M059J (cell line): ENCODE measurements around the gene FRG2C. TPM values are rescaled to one million over a fixed set of nuclear protein-coding genes. Genes with fewer than 3 reads are reported as not detected.
A peak's percentile ranks its signal among the peaks of the same experiment; 100 is the strongest.
"Not testable (repeated sequence)": the region's sequence is repeated elsewhere in the genome, so short reads cannot be mapped to it uniquely, and the experiment has no call there.

Experiments used
- DNase-seq: peaks from one replicate; pipeline ENCODE4 v3.0.0-alpha.2; 2012; ENCODE audit warnings: low read depth
- total RNA-seq: library from RNA; depleted of rRNA; stranded (reverse); fragments of >200 nt; shearing (Covaris generic); gene quantifications from 2 replicates; pipeline ENCODE4 v1.2.3, GENCODE V29; 2014; rRNA removed

Gene FRG2C
- total RNA-seq, 1 experiment from 2014 or later: not detected

DNA sequence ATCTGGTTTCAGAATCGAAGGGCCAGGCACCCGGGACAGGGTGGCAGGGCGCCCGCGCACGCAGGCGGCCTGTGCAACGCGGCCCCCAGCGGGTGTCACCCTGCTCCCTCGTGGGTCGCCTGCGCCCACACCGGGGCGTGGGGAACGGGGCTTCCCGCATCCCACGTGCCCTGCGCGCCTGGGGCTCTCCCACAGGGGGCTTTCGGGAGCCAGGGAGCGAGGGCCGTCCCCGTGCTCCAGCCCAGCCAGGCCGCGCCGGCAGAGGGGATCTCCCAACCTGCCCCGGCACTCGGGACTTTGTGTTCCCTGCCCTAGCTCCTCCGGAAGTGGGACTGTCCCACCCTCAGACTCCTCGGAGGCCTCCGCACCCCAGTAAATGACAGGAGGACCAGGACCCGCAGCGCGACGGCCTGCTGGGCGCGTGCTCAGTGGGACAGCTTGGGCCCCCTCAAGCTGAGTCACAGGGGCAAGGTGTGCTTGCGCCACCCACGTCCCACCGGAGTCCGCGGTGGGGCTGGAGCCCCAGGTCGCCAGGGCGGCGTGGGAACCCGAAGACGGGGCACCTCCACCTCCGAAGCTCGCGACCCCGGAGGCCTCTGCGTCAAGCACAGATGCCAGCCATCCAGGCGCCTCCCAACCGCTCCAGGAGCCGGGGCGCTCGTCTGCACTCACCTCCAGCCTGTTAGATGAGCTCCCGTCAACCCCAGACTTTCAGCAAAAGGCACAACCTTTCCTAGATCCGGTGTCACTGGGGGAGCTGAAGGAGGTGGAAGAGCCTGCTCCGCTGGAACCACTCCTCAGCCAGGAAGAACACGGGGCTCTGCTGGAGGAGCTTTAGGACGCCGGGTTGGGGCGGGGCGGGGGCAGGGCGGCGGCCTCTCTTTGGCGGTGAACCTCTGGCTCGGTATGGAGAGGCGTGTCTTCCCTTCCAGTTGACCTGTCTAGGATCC, 5.5 kb downstream of the FRG2C start:
- DNase-seq: not testable (repeated sequence)

GRCh38 chr3:75670298-75671286, 6.5 kb downstream of the FRG2C start:
- peak; percentile 10 for DNase-seq

DNA sequence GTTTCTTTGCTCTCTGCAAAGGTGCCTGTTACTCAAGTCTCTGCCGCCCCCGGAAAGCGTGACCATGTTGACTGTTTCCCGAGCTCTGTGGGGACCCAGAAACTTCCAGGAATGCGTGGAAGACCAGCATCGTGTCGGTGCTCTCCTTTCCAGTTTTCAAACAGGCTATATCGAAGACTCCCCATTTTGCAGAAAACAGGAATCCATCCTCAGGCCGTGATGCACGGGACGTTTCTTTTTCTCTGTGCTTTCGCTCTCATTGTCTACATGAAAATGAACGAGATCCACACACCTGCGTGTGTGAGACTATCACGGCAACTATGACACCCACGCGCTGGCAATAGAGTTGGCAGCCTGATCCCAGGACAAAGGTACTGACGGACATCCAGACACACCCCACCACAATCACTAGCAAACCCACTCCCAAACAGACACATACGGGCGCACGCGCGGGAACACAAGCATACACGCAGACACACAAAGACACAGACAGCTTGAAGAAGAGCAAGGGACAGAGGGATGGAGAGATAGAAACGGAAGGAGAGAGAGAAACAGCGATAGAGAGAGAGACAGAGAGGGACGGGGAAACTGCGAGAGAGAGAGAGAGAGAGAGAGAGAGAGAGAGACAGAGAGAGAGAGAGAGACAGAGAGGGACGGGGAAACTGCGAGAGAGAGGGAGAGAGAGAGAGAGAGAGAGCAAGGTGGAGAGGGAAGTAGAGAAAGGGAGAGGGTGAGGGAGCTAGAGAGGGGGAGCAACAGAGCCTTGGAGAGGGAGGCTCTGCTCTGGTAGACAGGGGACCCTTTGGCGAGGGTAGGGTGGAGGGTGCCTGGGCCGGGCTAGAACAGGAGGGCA, 7.4 kb downstream of the FRG2C start:
- DNase-seq: not testable (repeated sequence)

GRCh38 chr3:75672140-75672775, 8.1 kb downstream of the FRG2C start:
- DNase-seq: not testable (repeated sequence)

DNA sequence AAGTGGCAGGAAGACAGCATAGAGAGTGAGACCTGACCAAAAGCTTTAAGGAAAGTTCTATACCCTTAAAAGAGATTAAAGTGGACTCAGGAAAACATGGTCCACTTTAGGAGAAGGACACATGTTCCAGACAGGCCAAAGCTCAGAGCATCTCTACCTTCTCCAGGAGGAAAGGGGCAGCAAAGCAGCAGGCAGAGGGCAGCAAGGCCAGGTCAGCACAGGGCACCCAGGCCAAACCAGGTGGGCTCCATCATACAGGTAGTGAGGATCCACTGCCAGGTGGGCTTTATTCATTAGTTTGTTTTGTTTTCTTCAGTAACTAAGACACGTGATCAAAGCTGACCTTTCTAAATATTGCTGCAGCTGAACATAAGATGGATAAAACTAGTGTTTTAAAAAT, 19.8 kb downstream of the FRG2C start:
- DNase-seq: not testable (repeated sequence)

DNA sequence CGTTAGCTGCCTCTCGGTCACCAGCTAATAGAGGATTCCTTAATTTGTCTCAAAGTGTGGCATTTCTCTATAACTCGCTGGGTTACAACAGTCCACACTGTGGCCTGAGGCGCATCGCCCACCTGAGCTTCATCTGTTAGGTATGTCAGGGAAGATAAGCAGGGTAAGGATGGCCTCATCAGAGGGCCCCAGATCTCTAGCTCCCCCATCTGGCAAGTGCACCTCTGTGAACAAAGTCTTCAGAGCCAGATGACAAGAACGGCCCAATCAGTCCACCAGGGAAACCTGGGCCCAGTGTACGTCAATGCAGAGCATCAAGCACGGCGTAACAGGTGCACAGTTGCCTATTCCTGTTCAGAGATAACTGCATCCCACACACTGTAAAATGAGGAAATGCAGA, 23.2 kb downstream of the FRG2C start:
- DNase-seq: no peak

DNA sequence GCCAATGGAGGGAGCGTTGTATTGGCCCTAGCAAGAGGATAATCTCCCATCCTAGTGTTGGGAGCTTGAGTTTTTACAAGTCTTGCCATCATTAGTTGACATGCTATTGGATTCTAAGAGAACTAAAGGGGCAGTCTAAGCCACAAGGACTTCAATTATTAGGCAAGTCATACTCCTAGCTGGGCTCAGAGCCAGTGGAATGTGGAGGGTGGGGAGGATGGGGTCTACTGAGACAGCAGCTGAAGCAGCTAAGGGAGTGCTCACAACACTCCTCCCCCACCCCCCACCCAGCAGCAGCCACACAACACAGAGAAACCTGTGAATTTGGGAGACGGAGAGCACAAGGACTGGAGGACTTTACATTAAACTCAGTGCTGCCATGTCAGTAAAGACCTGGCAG, 27.9 kb downstream of the FRG2C start:
- no peak for DNase-seq

Other genes with a start within 250 kb of the FRG2C start
- 1.3 and 2.9 TPM in 2 replicates for gene ZNF717, start 121.2 kb downstream of the FRG2C start, total RNA-seq